ENCODE measurements around the gene GSS. TPM values are rescaled to one million over a fixed set of nuclear protein-coding genes. Genes with fewer than 3 reads are reported as not detected.

The GSS gene
- total RNA-seq, 1 donor from 2014 or later: 72.5 TPM

GRCh38 chr20:34971561-34972235, 16.1 kb upstream of the GSS start:
- Mint-ChIP-seq H3K36me3 (ENCODE audit: insufficient read depth) (no peaks in the 10 kb centered on the region), H3K4me1 (ENCODE audit: low read depth) (no peaks in the 10 kb centered on the region), H3K27ac (peak overlapping the region; percentile 1), H3K4me3 (ENCODE audit: low read depth) (no peak overlapping the region), H3K9me3 (ENCODE audit: low read depth) (no peaks in the 10 kb centered on the region), H3K27me3 (peaks cover 21% of the 10 kb centered on the region)
- DNase-seq (ENCODE audit: low spot score, unreplicated experiment): no peak
- TF ChIP-seq CTCF (IDR thresholded peaks at IDR 0.05; ENCODE audit: unreplicated experiment): no peak

- Mint-ChIP-seq H3K27me3 (peaks cover 17% of the 10 kb centered on the region), H3K4me3 (ENCODE audit: low read depth) (no peak overlapping the region), H3K36me3 (ENCODE audit: insufficient read depth) (no peaks in the 10 kb centered on the region), H3K27ac (no peak overlapping the region), H3K9me3 (ENCODE audit: low read depth) (no peaks in the 10 kb centered on the region), H3K4me1 (ENCODE audit: low read depth) (no peaks in the 10 kb centered on the region)
- DNase-seq (ENCODE audit: low spot score, unreplicated experiment): no peak
- TF ChIP-seq CTCF (IDR thresholded peaks at IDR 0.05; ENCODE audit: unreplicated experiment): no peak
These were observed 15.4 kb upstream of the GSS start for GRCh38 chr20:34970846-34971560.

GRCh38 chr20:34970193-34970840, 14.7 kb upstream of the GSS start:
- no peaks in the 10 kb centered on the region for H3K36me3 Mint-ChIP-seq (ENCODE audit: insufficient read depth)

GRCh38 chr20:34968042-34968775, 12.6 kb upstream of the GSS start:
- Mint-ChIP-seq H3K27me3 (peaks cover 8% of the 10 kb centered on the region), H3K36me3 (ENCODE audit: insufficient read depth) (no peaks in the 10 kb centered on the region), H3K4me1 (ENCODE audit: low read depth) (no peaks in the 10 kb centered on the region), H3K9me3 (ENCODE audit: low read depth) (no peaks in the 10 kb centered on the region), H3K4me3 (ENCODE audit: low read depth) (no peak overlapping the region), H3K27ac (no peak overlapping the region)
- DNase-seq (ENCODE audit: low spot score, unreplicated experiment): no peak
- no peak for TF ChIP-seq CTCF (IDR thresholded peaks at IDR 0.05; ENCODE audit: unreplicated experiment)

More at GRCh38 chr20:34970193-34970840, 14.7 kb upstream of the GSS start:
- Mint-ChIP-seq H3K4me3 (ENCODE audit: low read depth) (no peak overlapping the region), H3K27me3 (peaks cover 15% of the 10 kb centered on the region), H3K4me1 (ENCODE audit: low read depth) (no peaks in the 10 kb centered on the region), H3K9me3 (ENCODE audit: low read depth) (no peaks in the 10 kb centered on the region), H3K27ac (no peak overlapping the region)
- DNase-seq (ENCODE audit: low spot score, unreplicated experiment): no peak
- TF ChIP-seq CTCF (IDR thresholded peaks at IDR 0.05; ENCODE audit: unreplicated experiment): no peak

GRCh38 chr20:34967421-34967820, 11.8 kb upstream of the GSS start:
- no peak overlapping the region for H3K27ac Mint-ChIP-seq
- no peak overlapping the region for H3K4me3 Mint-ChIP-seq (ENCODE audit: low read depth)
- no peak for TF ChIP-seq CTCF (IDR thresholded peaks at IDR 0.05; ENCODE audit: unreplicated experiment)
- H3K4me1 Mint-ChIP-seq (ENCODE audit: low read depth): no peaks in the 10 kb centered on the region
- no peak for DNase-seq (ENCODE audit: low spot score, unreplicated experiment)
- no peaks in the 10 kb centered on the region for H3K36me3 Mint-ChIP-seq (ENCODE audit: insufficient read depth)
- H3K9me3 Mint-ChIP-seq (ENCODE audit: low read depth): no peaks in the 10 kb centered on the region
- peaks cover 5% of the 10 kb centered on the region for H3K27me3 Mint-ChIP-seq

All from progenitor cell of endocrine pancreas (in vitro differentiated cells).